HL-60 (cell line): ENCODE measurements around the gene COLEC11.

Experiments
- GABPA ChIP-seq: IDR thresholded peaks from 2 replicates; pipeline ENCODE4 v1.6.1; 2012; ENCODE audit warnings: low read depth
- POLR2AphosphoS5 ChIP-seq: IDR thresholded peaks from 2 replicates; pipeline ENCODE4 v1.6.1; 2012; ENCODE audit warnings: low read depth
- SPI1 ChIP-seq: IDR thresholded peaks from 2 replicates; pipeline ENCODE4 v1.6.1; 2012; ENCODE audit warnings: low read depth, mild to moderate bottlenecking, borderline replicate concordance
- TF ChIP-seq, protein P1 (sequence below): IDR thresholded peaks from one replicate; pipeline ENCODE4 v1.5.1; 2011; ENCODE audit warnings: low read length, control low read depth, inconsistent platforms; ENCODE audit not compliant: insufficient read depth

DNA sequence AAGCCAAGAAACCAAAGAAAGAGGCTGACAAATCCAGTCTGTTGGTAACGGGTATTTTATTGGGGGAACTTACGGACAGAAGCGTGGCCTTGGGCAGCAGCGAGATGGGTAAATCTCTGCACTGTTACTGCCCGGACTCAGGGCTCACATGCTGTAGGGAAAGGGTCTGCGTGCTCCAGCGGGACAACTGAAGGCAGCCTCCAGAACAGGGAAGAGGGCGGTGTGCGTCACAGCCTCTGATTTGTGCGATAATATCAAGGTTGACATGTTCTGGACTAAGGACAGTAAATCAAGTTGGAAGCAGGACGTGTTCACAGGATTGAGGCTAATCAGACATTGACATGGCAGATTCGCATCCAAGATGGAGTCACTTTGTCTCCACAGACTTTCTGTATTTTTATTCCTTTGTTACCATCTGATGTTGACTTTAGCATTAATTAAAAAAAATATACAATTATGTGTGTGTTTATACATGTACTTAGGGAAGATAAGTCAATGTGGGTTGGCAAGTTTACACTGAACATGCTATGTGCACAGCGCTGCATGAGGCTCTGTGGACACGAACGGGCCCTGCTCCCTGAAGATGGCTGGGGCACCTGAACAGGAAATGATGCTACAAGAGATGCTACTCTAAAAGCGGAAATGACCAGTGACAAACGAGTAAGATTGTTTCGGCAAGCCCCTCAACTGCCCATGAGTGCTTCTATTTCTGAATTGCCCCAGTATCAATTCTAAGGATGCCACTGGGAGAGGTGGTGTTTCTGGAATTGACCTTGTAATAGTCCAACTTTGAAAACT is 85.8 kb downstream of the COLEC11 start:
- TF ChIP-seq, protein P1, sequence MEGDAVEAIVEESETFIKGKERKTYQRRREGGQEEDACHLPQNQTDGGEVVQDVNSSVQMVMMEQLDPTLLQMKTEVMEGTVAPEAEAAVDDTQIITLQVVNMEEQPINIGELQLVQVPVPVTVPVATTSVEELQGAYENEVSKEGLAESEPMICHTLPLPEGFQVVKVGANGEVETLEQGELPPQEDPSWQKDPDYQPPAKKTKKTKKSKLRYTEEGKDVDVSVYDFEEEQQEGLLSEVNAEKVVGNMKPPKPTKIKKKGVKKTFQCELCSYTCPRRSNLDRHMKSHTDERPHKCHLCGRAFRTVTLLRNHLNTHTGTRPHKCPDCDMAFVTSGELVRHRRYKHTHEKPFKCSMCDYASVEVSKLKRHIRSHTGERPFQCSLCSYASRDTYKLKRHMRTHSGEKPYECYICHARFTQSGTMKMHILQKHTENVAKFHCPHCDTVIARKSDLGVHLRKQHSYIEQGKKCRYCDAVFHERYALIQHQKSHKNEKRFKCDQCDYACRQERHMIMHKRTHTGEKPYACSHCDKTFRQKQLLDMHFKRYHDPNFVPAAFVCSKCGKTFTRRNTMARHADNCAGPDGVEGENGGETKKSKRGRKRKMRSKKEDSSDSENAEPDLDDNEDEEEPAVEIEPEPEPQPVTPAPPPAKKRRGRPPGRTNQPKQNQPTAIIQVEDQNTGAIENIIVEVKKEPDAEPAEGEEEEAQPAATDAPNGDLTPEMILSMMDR: no peak
- no peak for TF ChIP-seq POLR2AphosphoS5
- TF ChIP-seq SPI1: no peak
- no peak for TF ChIP-seq GABPA
